NCI-H460 (cell line): Measurements from ENCODE around the gene CEP192. TPM values are rescaled to one million over a fixed set of nuclear protein-coding genes. Genes with fewer than 3 reads are reported as not detected.
"Not testable (repeated sequence)": the region's sequence is repeated elsewhere in the genome, so short reads cannot be mapped to it uniquely, and the experiment has no call there.

Experiments used
- DNase-seq: peaks from one replicate; pipeline ENCODE4 v3.0.0-alpha.2; 2016; ENCODE audit warnings: low read depth; ENCODE audit errors: extremely low read depth
- total RNA-seq: library from RNA; depleted of rRNA; stranded (reverse); fragments of >200 nt; shearing (Covaris generic); gene quantifications from 2 replicates; pipeline ENCODE4 v1.2.3, GENCODE V29; 2014

CEP192 gene
- total RNA-seq, 1 experiment from 2014 or later = 16.6 TPM

DNA sequence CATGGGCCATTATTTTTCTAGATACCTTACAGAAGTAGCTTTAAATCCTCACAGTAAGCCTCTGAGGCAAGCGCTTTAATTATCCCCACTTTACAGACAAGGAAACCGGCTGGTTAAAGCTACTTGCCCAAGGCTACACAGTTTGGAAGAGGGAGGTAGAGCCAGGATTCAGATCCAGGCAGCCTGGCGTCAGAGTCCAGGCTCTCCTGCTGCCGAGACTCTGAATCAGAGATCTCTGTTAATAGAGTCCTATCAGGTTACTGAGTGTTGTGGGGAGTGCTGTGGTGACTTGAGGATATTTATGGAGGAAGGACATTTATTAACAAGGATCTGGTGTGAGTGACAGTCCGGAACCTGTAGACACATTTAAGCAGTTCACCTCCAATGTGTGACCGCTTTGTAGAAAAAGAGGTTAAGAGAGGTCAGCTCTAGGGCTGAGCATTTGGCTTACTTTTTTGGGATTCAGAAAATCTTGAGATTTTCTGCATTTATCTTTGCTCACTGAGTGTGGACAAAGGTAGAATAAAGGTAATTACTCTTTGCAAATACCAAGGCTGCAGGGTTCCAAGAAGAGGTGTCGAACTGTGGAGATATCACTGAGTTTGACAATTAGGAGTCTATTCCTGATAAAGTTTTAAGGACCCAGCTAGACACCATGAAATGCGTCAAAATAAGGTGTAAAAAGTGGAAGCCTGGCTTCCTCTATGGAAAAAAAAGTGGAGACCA is 1.6 kb upstream of the CEP192 start:
- DNase-seq = no peak

DNA sequence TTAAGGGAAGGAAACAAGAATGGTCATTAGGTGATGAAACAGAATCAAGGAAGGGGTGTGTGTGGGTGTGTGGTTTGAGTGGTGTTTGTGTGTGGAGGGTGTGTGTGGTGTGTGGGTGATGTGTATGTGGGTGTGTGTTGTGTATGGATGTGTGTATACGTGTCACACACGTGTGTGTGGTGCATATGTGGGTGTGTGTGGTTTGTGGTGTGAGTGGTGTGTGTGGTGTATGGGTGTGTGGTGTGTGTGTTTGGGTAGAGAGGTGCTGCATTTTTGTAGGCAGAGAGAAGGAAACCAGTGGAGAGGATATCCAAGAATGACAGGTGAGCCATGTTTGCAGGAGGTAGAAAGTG is 1.1 kb upstream of the CEP192 start:
- no peak for DNase-seq

DNA sequence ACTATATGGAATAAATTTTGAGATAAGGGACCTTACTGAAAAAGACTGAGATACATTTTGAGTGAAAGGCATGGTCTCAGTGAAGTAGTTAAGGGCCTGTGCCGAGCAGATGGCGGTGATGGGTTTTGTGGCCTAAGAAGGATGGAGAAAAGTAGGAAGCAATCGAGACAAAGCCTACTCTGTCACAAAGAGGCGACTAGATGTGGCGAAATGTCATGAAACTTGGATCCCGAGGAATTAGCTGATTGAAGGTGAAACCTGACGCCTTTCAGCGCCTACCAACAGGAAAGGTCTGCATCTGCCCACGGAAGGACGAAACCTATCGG is 558 bp upstream of the CEP192 start:
- no peak for DNase-seq

DNA sequence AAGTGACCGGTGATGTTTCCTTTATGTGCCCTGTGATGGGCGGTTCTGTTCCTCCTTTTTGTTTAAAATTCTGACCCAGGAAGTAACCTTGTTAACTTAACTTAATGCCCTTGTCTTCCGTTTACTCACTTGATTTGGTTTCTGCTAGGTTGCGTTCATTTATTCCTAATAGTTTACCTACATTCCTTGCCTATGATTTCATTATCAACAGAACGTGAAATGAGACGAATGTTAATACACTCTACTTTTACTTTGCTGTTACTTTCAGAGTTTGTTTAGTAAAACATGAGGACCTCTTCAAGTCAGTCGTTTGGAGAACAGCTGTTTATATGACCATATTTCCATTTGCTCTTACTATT is 638 bp downstream of the CEP192 start:
- no peak for DNase-seq

DNA sequence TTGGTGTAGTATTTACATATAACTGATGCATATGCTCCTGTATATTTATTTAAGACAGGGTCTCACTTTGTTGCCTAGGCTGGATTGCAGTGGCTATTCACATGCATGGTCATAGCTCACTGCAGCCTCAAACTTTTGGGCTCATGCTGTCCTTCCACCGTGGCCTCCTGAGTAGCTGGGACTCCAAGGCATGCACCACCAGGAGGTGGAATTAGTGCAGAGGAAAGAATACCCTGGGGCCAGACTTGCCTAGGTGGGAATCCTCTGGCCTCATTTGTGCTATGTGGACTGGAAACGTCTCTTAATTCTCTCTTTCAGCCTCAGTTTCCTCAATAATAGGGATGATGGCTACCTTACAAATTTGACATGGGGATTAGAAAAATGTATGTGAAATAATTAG is 2.3 kb downstream of the CEP192 start:
- DNase-seq = no peak

DNA sequence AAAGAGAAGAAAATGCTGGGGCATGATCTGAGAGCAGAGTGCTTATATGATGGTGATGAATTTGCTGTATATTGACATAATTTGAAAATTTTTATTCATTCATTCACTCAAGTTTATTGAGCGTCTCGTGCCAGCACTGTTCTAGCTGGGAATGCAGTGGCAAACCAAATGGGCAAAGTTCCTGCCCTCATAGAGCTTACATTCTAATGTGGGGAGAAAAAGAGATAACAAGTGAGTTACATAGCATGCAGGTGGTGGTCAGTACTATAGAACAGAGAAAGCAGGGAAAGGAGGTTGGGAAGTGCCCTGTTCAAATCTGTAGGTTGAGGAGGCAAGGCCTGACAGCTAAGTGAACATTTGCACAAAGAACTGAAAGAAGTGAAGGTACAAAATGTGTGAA is 4.3 kb downstream of the CEP192 start:
- no peak for DNase-seq

DNA sequence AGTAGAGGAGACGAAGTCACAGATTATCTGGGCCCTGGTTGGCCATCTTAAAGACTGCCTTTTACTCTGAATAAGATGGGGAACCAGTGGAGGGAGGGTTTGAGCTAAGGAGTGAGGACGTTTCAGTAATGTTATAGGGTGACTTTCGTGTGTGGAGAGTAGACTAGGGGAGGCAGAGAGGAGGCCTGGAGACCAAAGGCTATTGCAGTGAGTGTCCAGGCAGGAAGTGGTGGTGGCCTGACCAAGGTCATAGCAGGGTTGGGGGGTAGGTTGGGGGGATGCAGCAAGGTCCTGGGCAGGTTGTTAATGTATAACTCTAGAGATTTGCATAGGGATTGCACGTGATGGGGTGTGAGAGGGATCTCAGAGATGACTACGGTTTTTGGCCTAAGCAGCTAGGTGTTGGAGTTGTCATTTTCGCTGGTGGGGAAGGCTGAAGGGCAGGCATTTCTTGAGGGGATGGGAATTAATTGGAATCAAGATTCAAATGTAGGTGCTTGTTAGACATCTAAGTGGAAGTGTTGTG is 4.9 kb downstream of the CEP192 start:
- no peak for DNase-seq

DNA sequence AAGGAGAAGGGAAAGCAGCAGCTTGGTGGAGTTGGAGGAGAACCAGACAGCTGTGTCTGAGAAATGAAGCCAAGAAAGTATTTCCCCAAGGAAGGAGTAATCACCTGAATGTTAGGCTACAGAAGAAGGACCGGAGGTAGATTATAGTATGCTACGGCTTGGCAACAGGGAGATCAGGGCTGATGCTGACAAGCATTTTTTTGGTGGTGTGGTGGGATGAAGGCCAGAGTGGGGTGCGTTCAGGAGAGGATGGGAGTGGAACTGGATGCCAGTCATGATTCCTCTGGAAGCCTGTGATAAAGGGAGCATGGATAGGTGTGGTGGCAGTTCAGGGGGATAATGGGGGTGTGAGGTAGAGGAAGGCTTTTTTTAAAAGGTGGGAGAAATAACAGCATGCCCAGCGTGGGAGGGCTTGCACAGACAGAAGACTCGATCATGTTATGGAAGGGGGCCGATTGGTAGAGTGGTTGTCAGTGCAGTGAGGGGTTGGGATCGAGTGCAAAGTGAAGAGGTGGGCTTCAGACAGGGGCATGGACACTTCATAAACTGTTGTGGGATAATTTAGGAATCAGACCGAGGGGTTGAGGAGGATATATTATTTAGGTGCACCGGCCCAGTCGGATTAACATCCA is 5.6 kb downstream of the CEP192 start:
- DNase-seq = no peak

DNA sequence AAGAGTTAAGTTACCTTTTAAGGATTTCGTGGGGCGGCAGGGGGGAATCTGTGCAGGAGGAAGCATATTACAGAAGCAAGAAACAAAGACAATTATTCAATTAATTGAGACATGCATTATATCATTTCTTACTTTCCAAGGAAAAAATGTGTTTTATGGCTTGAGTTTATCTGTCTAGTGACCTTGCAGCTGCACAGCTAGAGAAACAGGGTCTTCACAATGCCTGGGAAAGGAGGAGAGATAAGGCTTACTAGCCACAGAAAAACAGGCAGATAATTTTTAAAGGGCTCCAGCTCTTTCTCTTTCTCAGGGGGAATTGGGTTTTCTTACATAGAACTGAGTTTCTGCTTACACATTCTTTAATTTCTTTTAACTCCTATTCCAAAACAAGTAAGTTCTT is 6.2 kb downstream of the CEP192 start:
- DNase-seq = not testable (repeated sequence)

DNA sequence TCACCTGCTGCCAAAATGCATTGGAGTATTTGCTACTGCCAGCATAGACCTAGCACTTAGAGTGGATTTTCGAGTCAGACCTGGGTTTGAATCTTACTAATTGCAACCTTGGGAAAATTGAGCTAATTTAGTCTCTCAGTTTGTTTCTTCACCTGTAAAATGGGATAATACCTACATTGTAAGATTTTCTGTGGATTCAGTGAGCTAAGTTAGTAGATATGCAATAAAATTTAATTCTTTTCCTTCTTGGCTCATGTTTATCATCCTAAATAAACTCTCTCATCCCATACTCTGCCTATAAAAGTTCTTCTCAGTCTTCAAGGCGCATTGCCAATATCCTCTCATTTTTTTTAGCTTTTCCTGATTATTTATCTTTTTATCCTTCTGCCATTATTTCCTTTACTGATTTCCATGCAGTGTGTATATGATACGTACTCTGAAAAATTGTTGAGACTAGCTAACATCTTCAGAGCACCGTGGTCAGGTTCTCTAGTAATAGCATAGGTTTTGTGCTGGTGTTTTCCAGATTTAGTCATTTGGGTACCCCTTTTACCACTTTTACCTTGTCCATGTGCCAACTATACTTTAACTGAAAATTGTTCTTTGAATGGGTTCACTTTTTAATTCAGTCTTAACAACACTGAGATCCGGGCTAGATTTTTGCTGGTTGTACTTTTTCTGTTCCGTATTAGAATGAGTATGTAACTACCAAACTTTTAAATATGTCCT is 7.3 kb downstream of the CEP192 start:
- DNase-seq = no peak

DNA sequence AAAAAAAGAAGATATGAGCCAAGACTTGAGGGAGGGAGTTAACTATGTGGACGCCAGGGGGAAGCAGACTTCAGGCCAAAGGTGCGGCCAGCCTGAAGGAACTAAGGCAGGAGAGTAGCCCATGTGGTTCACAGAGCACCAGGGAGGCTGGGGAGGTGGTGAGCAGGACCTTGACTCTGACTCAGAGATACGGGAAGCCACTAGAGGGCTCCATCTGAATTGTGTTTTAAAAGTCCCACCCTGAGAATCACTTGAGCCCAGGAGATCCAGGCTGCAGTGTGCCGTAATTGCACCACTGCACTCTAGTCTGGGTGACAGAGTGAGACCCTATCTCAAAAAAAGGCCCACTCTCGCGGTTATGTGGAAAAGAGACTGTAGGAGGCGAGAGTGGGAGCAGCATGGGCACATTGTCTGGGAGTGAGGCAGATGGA is 12.3 kb downstream of the CEP192 start:
- peak; percentile 30 for DNase-seq

DNA sequence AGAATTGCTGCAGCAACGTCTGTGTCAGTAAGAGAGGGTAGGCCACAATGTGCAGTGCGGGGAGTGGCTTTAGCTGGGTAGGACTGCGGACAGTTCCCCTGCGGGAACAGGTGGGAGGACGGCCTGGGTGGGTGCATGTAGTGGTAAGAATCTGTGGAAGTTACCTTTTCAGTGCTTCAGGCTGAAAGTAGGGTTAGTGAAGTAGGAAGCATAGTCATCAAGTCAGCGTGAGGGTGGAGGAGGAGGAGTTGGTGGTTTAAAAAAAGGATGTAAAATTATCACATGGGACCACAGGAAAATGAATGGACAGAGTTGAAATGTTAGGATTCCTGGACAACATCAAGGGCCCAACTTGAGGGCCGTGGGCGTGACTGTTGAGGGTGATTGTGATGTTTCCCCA is 13.2 kb downstream of the CEP192 start:
- no peak for DNase-seq

DNA sequence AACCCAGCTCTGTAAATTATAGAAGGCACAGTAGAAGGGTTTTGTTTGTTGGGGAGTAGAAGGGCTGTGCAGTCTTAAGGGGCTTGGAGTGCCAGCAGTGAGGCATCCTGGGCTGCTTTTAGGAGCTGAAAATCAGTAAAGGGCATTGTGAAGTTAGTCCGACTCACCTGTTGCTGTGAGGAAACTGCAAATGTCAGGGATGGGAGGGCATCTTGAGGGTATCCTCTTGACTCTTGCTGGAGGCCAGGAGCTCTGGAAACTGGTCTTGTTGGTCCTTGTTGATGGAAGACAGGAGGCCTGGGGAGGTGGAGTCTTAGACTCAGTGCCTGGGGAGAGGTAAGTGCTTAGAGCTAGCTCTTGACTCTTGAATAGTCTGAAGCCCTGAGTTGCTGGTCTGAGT is 14.1 kb downstream of the CEP192 start:
- no peak for DNase-seq

DNA sequence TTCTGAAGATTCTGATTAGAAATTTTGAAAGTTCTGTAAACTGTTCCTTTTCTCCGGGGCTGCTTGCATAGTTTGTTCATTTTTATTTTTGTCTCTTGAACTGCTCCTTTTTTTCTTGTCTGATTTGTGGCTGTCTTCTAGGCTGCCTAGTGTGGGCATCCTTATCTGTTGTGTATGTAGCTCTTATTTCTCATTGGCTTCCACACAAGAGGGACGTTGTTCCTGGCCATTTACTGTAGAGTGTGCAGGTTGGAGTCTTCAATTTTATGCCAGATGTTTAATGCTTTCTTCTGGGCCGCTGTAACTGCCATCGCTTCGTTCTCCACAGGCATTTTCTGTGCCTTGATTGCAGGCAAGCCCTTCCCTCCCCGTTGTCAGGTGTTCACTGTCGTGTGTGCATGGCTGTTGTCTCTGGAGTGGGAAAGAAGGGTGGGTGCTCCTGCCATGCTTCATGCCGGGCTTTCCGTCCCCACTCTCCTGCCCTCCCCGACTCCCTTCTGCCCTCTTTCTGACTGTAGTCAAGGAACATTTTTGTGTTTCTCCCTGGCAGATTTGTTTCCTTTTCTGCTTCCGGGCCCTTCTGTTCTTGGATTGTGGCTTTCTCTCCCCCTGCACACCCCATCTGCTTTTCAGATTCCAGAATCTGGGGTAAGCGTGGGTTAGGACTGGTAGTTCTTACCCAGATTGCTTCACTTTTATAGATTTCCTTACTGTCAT is 15.5 kb downstream of the CEP192 start:
- no peak for DNase-seq

DNA sequence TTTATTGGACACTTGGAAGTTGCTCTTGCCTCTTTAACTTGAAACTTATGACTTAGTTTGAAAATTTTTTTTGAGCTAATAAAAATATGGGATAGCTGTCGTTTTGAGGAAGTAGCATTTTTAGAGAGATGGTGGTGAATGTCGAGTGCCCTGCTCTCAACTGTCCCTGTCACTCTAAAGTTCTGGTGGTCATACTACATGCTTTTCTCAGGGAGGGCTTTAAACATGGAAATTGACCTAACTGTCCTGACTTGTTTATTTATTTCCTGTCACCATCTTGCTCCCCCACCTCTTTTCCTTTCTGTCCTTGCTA is 16.0 kb downstream of the CEP192 start:
- DNase-seq = no peak

DNA sequence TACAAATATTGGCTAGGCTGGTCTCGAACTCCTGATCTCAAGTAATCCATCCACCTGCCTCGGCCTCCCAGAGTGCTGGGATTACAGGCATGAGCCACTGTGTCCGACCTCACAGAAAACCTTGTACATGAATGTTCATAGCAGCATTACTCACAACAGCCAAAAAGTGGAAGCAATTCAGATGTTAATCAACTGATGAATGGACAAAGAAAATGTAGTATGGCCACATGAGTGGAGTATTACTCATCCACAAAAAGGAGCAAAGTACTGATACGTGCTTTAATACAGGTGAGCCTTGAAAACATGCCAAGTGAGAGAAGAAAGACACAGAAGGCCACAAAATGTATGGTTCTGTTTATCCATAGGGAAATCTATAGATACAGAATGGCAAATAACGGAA is 20.6 kb downstream of the CEP192 start:
- no peak for DNase-seq

DNA sequence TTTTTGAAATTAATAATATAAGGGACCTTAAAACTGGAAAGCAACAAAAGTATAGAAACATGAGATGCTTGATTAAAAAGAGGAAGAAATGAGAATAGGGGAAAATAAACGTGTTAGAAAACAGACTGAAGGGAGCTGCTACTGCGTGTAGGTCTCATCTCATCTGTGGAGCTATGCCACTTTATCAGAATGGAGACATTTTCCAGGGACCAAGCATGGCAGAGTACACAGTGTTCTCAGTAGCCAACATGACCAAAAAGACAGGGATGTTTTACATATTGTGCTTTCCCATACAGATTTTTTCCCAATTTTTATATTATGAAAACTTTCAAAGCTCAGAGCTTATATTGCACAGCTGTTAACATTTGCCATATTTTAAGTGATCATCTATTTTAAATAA is 23.1 kb downstream of the CEP192 start:
- DNase-seq = no peak

DNA sequence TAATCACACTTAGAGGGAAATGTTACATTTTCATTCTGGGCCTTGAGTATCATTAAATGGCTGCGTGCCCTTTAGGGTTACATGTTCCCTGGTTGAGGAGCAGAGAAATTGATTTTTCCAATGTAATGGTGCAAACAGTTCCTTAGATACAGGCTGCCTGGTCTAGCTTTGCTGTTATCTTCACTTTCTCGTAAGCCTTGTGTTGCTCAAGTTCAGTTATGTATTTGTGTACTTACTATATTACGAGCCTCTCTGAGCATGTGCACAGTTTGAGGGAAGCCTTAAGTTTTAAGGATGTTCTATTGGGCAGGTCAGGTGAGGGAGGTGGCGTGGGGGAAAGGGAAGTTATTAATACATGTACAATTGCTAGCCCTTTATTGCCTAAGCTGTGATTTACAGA is 23.7 kb downstream of the CEP192 start:
- no peak for DNase-seq

DNA sequence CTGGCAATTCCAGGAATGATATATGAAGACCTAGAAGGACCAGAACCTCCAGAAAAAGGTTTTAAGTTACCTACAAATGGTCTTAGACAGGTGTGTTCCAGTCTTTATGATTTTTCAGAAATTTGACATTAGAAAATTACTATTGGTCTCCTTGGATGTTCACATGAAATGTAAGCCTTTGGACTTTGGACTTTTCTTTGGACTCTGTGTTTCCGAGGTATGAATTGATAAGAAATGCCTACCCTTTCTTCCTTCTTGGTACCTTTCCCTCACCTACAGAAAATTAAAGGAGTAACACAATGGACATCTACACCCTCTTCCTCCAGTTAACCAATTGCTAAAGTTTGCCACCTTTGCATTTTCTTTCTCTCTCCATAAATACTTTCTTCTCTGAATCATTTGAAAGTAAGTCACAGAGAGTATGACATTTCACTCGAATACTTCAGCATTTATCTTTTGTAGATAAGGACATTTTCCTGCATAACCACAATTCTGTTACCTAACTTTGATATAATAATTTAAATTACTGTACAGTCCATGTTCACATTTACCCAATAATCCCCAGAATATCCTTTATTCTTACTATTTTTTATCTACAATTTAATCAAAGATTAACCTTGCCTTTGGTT is 26.2 kb downstream of the CEP192 start:
- DNase-seq = no peak

DNA sequence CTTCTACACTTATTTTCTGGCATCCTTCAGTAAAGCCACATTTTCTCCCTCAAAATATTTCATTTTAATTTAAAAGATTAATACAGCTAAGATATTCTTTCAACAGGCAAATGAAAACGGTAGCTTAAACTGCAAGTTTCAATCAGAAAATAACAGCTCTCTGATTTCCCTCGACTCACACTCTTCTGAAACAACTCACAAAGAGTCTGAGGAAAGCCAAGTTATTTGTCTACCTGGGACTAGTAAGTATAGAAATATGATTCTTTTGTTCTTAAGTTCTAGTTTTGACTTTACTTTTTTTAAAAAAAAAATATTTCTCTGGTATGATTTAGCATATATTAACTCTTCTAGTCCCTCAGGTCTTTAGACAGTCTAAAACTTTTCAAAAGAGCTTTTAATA is 27.2 kb downstream of the CEP192 start:
- no peak for DNase-seq

DNA sequence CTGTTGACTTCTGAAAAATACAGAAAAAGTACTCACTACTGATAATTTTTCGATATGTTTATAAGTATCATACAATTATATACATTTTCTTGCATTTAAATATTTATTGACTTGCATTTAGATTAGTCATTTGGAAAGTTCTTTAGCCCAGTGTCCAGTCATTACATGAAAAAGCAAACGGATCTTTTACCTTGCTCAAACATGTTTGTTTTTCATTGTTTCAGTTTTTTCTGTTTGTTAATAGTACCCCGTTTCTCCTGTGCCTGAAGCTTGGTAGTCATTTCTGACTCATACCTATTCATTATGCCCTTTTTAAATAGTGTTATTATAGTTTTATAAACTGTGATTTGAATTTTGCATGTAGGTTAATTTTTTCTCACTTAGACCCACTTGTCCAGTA is 28.1 kb downstream of the CEP192 start:
- DNase-seq = no peak
